K562 (cell line): ENCODE data around the gene CCND3. TPM values are rescaled to one million over a fixed set of nuclear protein-coding genes. Genes with fewer than 3 reads are reported as not detected.
A peak's percentile ranks its signal among the peaks of the same experiment; 100 is the strongest.

Source experiments
- CXXC5 ChIP-seq: fragments of 250-450 bp; sonication (Bioruptor Pico); IDR thresholded peaks from 2 replicates; pipeline ENCODE4 v1.8.0; 2022; ENCODE audit warnings: inconsistent platforms, mild to moderate bottlenecking, moderate library complexity
- E4F1 ChIP-seq: fragments of 250-450 bp; sonication (Bioruptor Pico); IDR thresholded peaks from 2 replicates; pipeline ENCODE4 v1.5.0; 2021; ENCODE audit warnings: mild to moderate bottlenecking, borderline replicate concordance
- GTF2F1 ChIP-seq: IDR thresholded peaks from 2 replicates; pipeline ENCODE4 v1.6.1; 2011; ENCODE audit warnings: low read depth, low read length, improper control_type of control experiment
- KLF13 ChIP-seq: fragments of 450-650 bp; IDR thresholded peaks from 2 replicates; pipeline ENCODE4 v1.6.1; 2016; ENCODE audit warnings: missing genetic modification characterization, low read depth, mild to moderate bottlenecking, missing compliant biosample characterization, moderate library complexity, borderline replicate concordance
- MEIS2 ChIP-seq: fragments of 450-650 bp; IDR thresholded peaks from 2 replicates; pipeline ENCODE4 v1.6.1; 2014; ENCODE audit warnings: mild to moderate bottlenecking; ENCODE audit not compliant: partially characterized antibody
- POLR2A ChIP-seq: fragments of 450-650 bp; conservative IDR thresholded peaks from 2 replicates; pipeline ENCODE4 v1.6.1; 2016
- POLR2G ChIP-seq: fragments of 200-400 bp; formaldehyde crosslinking; IDR thresholded peaks from 2 replicates; pipeline ENCODE4 v1.6.1; 2017; ENCODE audit warnings: low read depth, mild to moderate bottlenecking, antibody characterized with exemption, low read length, moderate library complexity
- SREBF2 ChIP-seq: sonication (generic); formaldehyde crosslinking; IDR thresholded peaks from 2 replicates; pipeline ENCODE4 v1.4.0; 2020; ENCODE audit warnings: mild to moderate bottlenecking, missing genetic modification reagents
- SRSF1 ChIP-seq: fragments of 200-400 bp; formaldehyde crosslinking; IDR thresholded peaks from 2 replicates; pipeline ENCODE4 v1.6.1; 2017; ENCODE audit warnings: mild to moderate bottlenecking, low read depth, low read length, moderate library complexity
- TAF15 ChIP-seq: fragments of 200-400 bp; formaldehyde crosslinking; IDR thresholded peaks from 2 replicates; pipeline ENCODE4 v1.6.1; 2017; ENCODE audit warnings: mild to moderate bottlenecking, low read depth, low read length, moderate library complexity
- TEAD4 ChIP-seq, 2 experiments: sonication (generic) in 1 of 2; formaldehyde crosslinking in 1 of 2; IDR thresholded peaks; 2 replicates each; pipeline versions ENCODE4 v1.6.1 to v1.8.0; 2012 to 2022; ENCODE audit warnings: borderline replicate concordance in 1 of 2, inconsistent platforms in 1 of 2, low read length in 1 of 2, mild to moderate bottlenecking in 1 of 2, missing genetic modification reagents in 1 of 2
- ZNF121 ChIP-seq: sonication (generic); formaldehyde crosslinking; conservative IDR thresholded peaks from 2 replicates; pipeline ENCODE4 v1.8.0; 2022; ENCODE audit warnings: missing genetic modification reagents
- ZNF384 ChIP-seq: IDR thresholded peaks from 2 replicates; pipeline ENCODE4 v1.6.1; 2012; ENCODE audit warnings: low read depth, low read length, improper control_type of control experiment
- ZNF449 ChIP-seq: fragments of 250-450 bp; sonication (Bioruptor Pico); IDR thresholded peaks from 2 replicates; pipeline ENCODE4 v1.8.0; 2022; ENCODE audit warnings: moderate library complexity, mild to moderate bottlenecking, inconsistent platforms
- ZNF764 ChIP-seq: fragments of 250-450 bp; sonication (Bioruptor Pico); IDR thresholded peaks from 2 replicates; pipeline ENCODE4 v1.4.0; 2020; ENCODE audit warnings: low read depth, mild to moderate bottlenecking, moderate library complexity
- polyA plus RNA-seq, 8 experiments: library from polyadenylated mRNA; depleted of rRNA in 4 of 8; stranded (reverse) in 5 of 8; unstranded in 3 of 8; fragments of >200 nt; fragmentation: Nextera tagmentation in 2 of 8; fragmentation: Illumina TruSeq in 1 of 8; extraction: Ambion mirVana in 2 of 8; extraction: Trizol in 1 of 8; gene quantifications; 2 replicates each; pipeline versions ENCODE4 v1.2.1 to v1.2.3, GENCODE V29; 2011 to 2014; ENCODE audit warnings: inconsistent platforms in 1 of 8, missing spikeins in 1 of 8
- total RNA-seq, 7 experiments: library from RNA; depleted of rRNA in 6 of 7; stranded (reverse); fragments of >200 nt in 6 of 7; fragmentation: Illumina TruSeq in 2 of 7; extraction: Trizol in 2 of 7; gene quantifications; 2 replicates each; pipeline versions ENCODE4 v1.2.1 to v1.2.3, GENCODE V29; 2011 to 2021; ENCODE audit warnings: low replicate concordance in 1 of 7
- TF ChIP-seq, protein P1 (sequence below): fragments of 200-800 bp; sonication (Bioruptor generic); IDR thresholded peaks from 2 replicates; pipeline ENCODE4 v1.6.1; 2016; ENCODE audit warnings: missing genetic modification characterization, missing compliant biosample characterization
- TF ChIP-seq, protein P2 (sequence below): fragments of 450-650 bp; IDR thresholded peaks from 2 replicates; pipeline ENCODE4 v1.6.1; 2016; ENCODE audit warnings: missing biosample characterization, missing genetic modification characterization

The CCND3 gene
- total and polyA plus RNA-seq, 9 of the 15 experiments (the other 6 are each of a cell fraction or from before 2014, with no cell fraction given): 21.5 to 204 (median 97.4) TPM

DNA sequence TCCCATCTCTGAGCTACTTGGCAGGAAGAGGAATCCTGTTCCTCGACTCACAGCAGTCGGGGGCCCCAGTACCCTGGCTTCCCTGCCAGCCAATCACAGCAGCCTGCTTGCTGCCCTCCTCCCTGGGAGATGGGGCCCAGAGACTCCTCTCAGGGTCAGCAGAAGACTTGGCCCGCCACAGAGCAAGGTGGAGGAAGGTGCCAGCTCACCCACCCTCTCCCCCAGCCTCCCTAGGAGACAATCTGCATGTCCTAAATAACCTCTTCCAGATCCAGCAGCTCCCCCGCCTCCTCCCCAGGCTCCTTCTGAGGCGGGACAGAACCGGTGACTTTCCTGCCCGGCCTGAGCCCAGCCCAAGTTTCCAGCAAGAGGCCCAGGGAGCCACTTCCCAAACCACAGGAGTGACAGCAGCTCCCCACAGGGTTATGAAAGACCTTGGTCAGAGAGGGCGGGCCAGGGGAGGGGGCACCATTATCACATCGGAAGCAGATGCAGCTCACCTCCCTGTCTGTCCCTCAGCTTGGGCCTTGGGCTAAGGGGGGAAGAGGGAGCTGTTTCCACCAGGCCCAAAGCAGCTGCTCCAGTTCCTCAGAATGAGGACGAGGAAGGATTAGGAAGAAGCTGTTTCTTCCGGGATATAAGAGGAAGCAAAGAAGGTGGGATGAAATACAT is 2.3 kb downstream of the CCND3 start (continued):
- TF ChIP-seq, protein P1, sequence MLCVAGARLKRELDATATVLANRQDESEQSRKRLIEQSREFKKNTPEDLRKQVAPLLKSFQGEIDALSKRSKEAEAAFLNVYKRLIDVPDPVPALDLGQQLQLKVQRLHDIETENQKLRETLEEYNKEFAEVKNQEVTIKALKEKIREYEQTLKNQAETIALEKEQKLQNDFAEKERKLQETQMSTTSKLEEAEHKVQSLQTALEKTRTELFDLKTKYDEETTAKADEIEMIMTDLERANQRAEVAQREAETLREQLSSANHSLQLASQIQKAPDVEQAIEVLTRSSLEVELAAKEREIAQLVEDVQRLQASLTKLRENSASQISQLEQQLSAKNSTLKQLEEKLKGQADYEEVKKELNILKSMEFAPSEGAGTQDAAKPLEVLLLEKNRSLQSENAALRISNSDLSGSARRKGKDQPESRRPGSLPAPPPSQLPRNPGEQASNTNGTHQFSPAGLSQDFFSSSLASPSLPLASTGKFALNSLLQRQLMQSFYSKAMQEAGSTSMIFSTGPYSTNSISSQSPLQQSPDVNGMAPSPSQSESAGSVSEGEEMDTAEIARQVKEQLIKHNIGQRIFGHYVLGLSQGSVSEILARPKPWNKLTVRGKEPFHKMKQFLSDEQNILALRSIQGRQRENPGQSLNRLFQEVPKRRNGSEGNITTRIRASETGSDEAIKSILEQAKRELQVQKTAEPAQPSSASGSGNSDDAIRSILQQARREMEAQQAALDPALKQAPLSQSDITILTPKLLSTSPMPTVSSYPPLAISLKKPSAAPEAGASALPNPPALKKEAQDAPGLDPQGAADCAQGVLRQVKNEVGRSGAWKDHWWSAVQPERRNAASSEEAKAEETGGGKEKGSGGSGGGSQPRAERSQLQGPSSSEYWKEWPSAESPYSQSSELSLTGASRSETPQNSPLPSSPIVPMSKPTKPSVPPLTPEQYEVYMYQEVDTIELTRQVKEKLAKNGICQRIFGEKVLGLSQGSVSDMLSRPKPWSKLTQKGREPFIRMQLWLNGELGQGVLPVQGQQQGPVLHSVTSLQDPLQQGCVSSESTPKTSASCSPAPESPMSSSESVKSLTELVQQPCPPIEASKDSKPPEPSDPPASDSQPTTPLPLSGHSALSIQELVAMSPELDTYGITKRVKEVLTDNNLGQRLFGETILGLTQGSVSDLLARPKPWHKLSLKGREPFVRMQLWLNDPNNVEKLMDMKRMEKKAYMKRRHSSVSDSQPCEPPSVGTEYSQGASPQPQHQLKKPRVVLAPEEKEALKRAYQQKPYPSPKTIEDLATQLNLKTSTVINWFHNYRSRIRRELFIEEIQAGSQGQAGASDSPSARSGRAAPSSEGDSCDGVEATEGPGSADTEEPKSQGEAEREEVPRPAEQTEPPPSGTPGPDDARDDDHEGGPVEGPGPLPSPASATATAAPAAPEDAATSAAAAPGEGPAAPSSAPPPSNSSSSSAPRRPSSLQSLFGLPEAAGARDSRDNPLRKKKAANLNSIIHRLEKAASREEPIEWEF (CRISPR knock-in tag): no peak
- TF ChIP-seq E4F1 (CRISPR knock-in tag) (no peak), POLR2A (peak; percentile 47), SREBF2 (CRISPR knock-in tag) (no peak), GTF2F1 (no peak), ZNF449 (CRISPR knock-in tag) (no peak), TAF15 (no peak), ZNF764 (0 out of 2 replicates have a peak, but pooled peaks have one; percentile 2), ZNF121 (no peak), KLF13 (no peak), POLR2G (peak; percentile 62), TEAD4 (IDR thresholded peaks at IDR 0.05; ENCODE audit: low read length) (peak; percentile 81; the same call in 1 of the 2 replicates), TEAD4 (CRISPR knock-in tag; IDR thresholded peaks at IDR 0.05; ENCODE audit: borderline replicate concordance) (no peak), SRSF1 (no peak), CXXC5 (CRISPR knock-in tag) (peak; percentile 13), MEIS2 (peak; percentile 89), ZNF384 (no peak)
- TF ChIP-seq, protein P2, sequence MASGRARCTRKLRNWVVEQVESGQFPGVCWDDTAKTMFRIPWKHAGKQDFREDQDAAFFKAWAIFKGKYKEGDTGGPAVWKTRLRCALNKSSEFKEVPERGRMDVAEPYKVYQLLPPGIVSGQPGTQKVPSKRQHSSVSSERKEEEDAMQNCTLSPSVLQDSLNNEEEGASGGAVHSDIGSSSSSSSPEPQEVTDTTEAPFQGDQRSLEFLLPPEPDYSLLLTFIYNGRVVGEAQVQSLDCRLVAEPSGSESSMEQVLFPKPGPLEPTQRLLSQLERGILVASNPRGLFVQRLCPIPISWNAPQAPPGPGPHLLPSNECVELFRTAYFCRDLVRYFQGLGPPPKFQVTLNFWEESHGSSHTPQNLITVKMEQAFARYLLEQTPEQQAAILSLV: no peak
